ENCODE results near the gene KLHL4. TPM values are rescaled to one million over a fixed set of nuclear protein-coding genes. Genes with fewer than 3 reads are reported as not detected.
A peak's percentile ranks its signal among the peaks of the same experiment; 100 is the strongest.

Gene KLHL4
- total RNA-seq, 4 donors from 2014 or later: 1.5 to 3.1 (median 2.0) TPM

- no peaks in the 10 kb centered on the region for H3K27me3 ChIP-seq
- H3K36me3 ChIP-seq: no peaks in the 10 kb centered on the region
- TF ChIP-seq POLR2AphosphoS5 (IDR thresholded peaks at IDR 0.05) (no peak), POLR2A (IDR thresholded peaks at IDR 0.05) (no peak), EP300 (IDR thresholded peaks at IDR 0.05) (no peak), CTCF (IDR thresholded peaks at IDR 0.05) (no peak)
- H3K9me3 ChIP-seq: no peaks in the 10 kb centered on the region
- no peak overlapping the region for H3K27ac ChIP-seq
- ATAC-seq: no peak
- no peak overlapping the region for H3K4me3 ChIP-seq
- 35 to 40% methylated on average over 1 of the region's 1 CpG for WGBS, 2 donors (ENCODE audit: low coverage in 1 of 2)
- no peaks in the 10 kb centered on the region for H3K4me1 ChIP-seq
These were observed 1.8 kb upstream of the KLHL4 start for GRCh38 chrX:87515836-87516235.

DNA sequence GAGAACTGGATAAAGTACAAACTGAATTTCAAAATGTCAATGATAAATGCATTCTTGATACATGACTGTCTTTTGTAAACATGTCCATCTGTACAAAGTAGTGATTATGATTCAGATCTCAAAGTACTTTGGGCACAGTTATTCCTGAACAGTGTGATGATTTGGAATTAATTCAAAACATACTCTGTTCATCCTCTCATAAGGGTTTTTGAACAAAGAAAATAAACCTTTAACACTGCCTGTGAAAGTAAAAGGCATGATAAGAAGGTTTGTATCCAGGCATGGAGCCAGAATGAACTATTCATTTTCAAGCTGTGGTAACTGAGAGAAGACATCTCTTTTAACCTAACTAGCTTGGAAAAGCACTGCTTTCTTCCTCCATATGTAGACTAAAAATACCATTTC is 883 bp upstream of the KLHL4 start:
- ATAC-seq: no peak
- Histone ChIP-seq H3K36me3 (no peaks in the 10 kb centered on the region), H3K4me3 (peak overlapping the region in 1 of 2 donors; percentile 44), H3K27me3 (no peaks in the 10 kb centered on the region), H3K4me1 (no peaks in the 10 kb centered on the region), H3K9me3 (no peaks in the 10 kb centered on the region), H3K27ac (peak overlapping the region in 1 of 4 donors; percentile 70)
- TF ChIP-seq POLR2AphosphoS5 (IDR thresholded peaks at IDR 0.05) (no peak), POLR2A (IDR thresholded peaks at IDR 0.05) (no peak), CTCF (IDR thresholded peaks at IDR 0.05) (no peak), EP300 (IDR thresholded peaks at IDR 0.05) (no peak)

- no peak for ATAC-seq
- Histone ChIP-seq H3K27me3 (no peaks in the 10 kb centered on the region), H3K4me3 (peak overlapping the region; percentile 39 to 44), H3K9me3 (no peaks in the 10 kb centered on the region), H3K4me1 (no peaks in the 10 kb centered on the region), H3K27ac (peak overlapping the region in 2 of 4 donors; percentile 63 to 70), H3K36me3 (no peaks in the 10 kb centered on the region)
- TF ChIP-seq EP300 (IDR thresholded peaks at IDR 0.05) (no peak), POLR2A (IDR thresholded peaks at IDR 0.05) (no peak), POLR2AphosphoS5 (IDR thresholded peaks at IDR 0.05) (no peak), CTCF (IDR thresholded peaks at IDR 0.05) (no peak)
- 9 to 20% methylated on average over 6 of the region's 6 CpGs for WGBS, 2 donors (ENCODE audit: low coverage in 1 of 2)
These were observed 902 bp downstream of the KLHL4 start for GRCh38 chrX:87518504-87518903.

DNA sequence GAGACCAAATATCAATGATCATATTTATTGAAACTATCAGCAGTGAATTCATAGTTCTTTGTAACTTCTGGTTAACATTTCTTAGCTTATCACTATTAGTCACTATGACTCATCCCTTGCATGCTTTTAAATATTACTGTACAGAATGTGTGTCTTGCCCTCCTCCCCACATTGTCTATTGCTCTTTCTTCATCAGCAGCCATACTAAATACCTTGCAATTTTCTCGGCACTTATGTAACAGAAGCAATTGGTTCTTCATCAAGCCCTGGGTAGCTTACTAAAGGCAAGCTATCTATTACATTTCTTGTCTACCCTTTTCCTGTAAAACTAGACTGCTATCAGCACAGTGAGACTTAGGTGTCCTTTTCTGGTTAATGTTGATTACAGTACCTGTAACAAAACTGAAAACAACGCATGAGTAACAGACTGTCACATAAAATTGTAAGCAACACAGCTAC is 8.2 kb downstream of the KLHL4 start:
- TF ChIP-seq EP300 (IDR thresholded peaks at IDR 0.05) (no peak), POLR2A (IDR thresholded peaks at IDR 0.05) (no peak), CTCF (IDR thresholded peaks at IDR 0.05) (no peak), POLR2AphosphoS5 (IDR thresholded peaks at IDR 0.05) (no peak)
- no peak for ATAC-seq

GRCh38 chrX:87526281-87526680 is 8.7 kb downstream of the KLHL4 start:
- no peak for ATAC-seq
- no peaks in the 10 kb centered on the region for H3K4me1 ChIP-seq
- no peak overlapping the region for H3K4me3 ChIP-seq

More for the DNA sequence above, 8.2 kb downstream of the KLHL4 start:
- Histone ChIP-seq H3K4me1 (no peaks in the 10 kb centered on the region), H3K4me3 (no peak overlapping the region), H3K9me3 (no peaks in the 10 kb centered on the region), H3K27me3 (no peaks in the 10 kb centered on the region), H3K27ac (no peak overlapping the region), H3K36me3 (no peaks in the 10 kb centered on the region)
- 68 to 85% methylated on average over 2 of the region's 2 CpGs for WGBS, 2 donors (ENCODE audit: low coverage in 1 of 2)

More at GRCh38 chrX:87526281-87526680, 8.7 kb downstream of the KLHL4 start:
- TF ChIP-seq POLR2AphosphoS5 (IDR thresholded peaks at IDR 0.05) (no peak), CTCF (IDR thresholded peaks at IDR 0.05) (no peak), POLR2A (IDR thresholded peaks at IDR 0.05) (no peak), EP300 (IDR thresholded peaks at IDR 0.05) (no peak)
- Histone ChIP-seq H3K27ac (no peak overlapping the region), H3K27me3 (no peaks in the 10 kb centered on the region), H3K9me3 (no peaks in the 10 kb centered on the region), H3K36me3 (no peaks in the 10 kb centered on the region)
- 73 to 76% methylated on average over 2 of the region's 2 CpGs for WGBS, 2 donors (ENCODE audit: low coverage in 1 of 2)

All from gastroesophageal sphincter (tissue), 4 donors.